HG03520 (cell line): Measurements from ENCODE around the gene KIF2C.
"Not testable (repeated sequence)": the region's sequence is repeated elsewhere in the genome, so short reads cannot be mapped to it uniquely, and the experiment has no call there.

Source experiments
- ATAC-seq: cut with Tn5 transposase; IDR thresholded peaks from one replicate; pipeline ENCODE4 v1.9.1; 2021; ENCODE audit warnings: mild to moderate bottlenecking, moderate library complexity; ENCODE audit not compliant: unreplicated experiment

Gene KIF2C

GRCh38 chr1:44810101-44810761, 70.6 kb downstream of the KIF2C start:
- ATAC-seq, result no peak

- not testable (repeated sequence) for ATAC-seq
Observed at GRCh38 chr1:44810762-44811105, 71.1 kb downstream of the KIF2C start.

- no peak for ATAC-seq
Observed at GRCh38 chr1:44811234-44811633, 71.6 kb downstream of the KIF2C start.

- ATAC-seq, result no peak
Observed at GRCh38 chr1:44812822-44813543, 73.3 kb downstream of the KIF2C start.

GRCh38 chr1:44815926-44816325, 76.3 kb downstream of the KIF2C start:
- not testable (repeated sequence) for ATAC-seq

GRCh38 chr1:44817307-44817706, 77.7 kb downstream of the KIF2C start:
- no peak for ATAC-seq
